Activated B cell treated with CpG ODN at 0.5 μM for 24 hours (primary cell): ENCODE measurements around the gene ZNF79. TPM values are rescaled to one million over a fixed set of nuclear protein-coding genes. Genes with fewer than 3 reads are reported as not detected.
"Not testable (repeated sequence)": the region's sequence is repeated elsewhere in the genome, so short reads cannot be mapped to it uniquely, and the experiment has no call there.

Experiments
- ATAC-seq: fragments of 200-7000 bp; cut with Tn5 transposase; one replicate; pipeline ENCODE4 v1.10.0; 2021; ENCODE audit warnings: low read depth, mild to moderate bottlenecking, moderate library complexity
- CTCF ChIA-PET: fragments of 350-600 bp; sonication (Branson Sonifier 250); formaldehyde crosslinking; loops from one replicate; lab custom pipeline; 2021; ENCODE audit warnings: antibody characterized with exemption; lab: Charles Lee
- POLR2A ChIA-PET: fragments of 350-600 bp; sonication (Branson Sonifier 250); formaldehyde crosslinking; loops from one replicate; lab custom pipeline; 2021; ENCODE audit warnings: antibody characterized with exemption; lab: Charles Lee
- DNase-seq: peaks from one replicate; pipeline ENCODE4 v3.0.0; 2022
- H3K27ac Mint-ChIP-seq: one replicate; pipeline ENCODE4 v1.8.0; 2020; ENCODE audit warnings: mixed read lengths
- H3K27me3 Mint-ChIP-seq: one replicate; pipeline ENCODE4 v1.8.0; 2021; ENCODE audit warnings: mixed read lengths
- H3K36me3 Mint-ChIP-seq: one replicate; pipeline ENCODE4 v1.8.0; 2021; ENCODE audit warnings: low read depth, mixed read lengths
- H3K4me1 Mint-ChIP-seq: one replicate; pipeline ENCODE4 v1.8.0; 2021; ENCODE audit warnings: mixed read lengths
- H3K4me3 Mint-ChIP-seq: one replicate; pipeline ENCODE4 v1.8.0; 2020; ENCODE audit warnings: mild to moderate bottlenecking, mixed read lengths
- H3K9me3 Mint-ChIP-seq: one replicate; pipeline ENCODE4 v1.8.0; 2020; ENCODE audit warnings: mixed read lengths
- CTCF ChIP-seq: fragments of 200-600 bp; IDR thresholded peaks from one replicate; pipeline ENCODE4 v1.8.0; 2022; ENCODE audit warnings: antibody characterized with exemption, mild to moderate bottlenecking
- intact Hi-C: fragments of 100-400 bp; cut with micrococcal nuclease; formaldehyde crosslinking; loops from one replicate; pipeline ENCODE4 v1.15.1; 2024
- total RNA-seq: library from RNA; stranded (reverse); gene quantifications from 2 replicates; pipeline ENCODE4 v1.2.3, GENCODE V29; 2022

Gene ZNF79
- total RNA-seq, 1 donor from 2014 or later: 14.0 TPM

- intact Hi-C loops: no loop called here
- no peaks in the 10 kb centered on the region for H3K27me3 Mint-ChIP-seq
- no peaks in the 10 kb centered on the region for H3K4me1 Mint-ChIP-seq
- CTCF ChIA-PET: no interaction called here
- H3K9me3 Mint-ChIP-seq: no peaks in the 10 kb centered on the region
- no peak for TF ChIP-seq CTCF
- peaks cover 65% of the 10 kb centered on the region for H3K36me3 Mint-ChIP-seq
- no peak overlapping the region for H3K27ac Mint-ChIP-seq
- ATAC-seq (no peak), DNase-seq (no peak)
- POLR2A ChIA-PET: no interaction called here
- no peak overlapping the region for H3K4me3 Mint-ChIP-seq
Measured at GRCh38 chr9:127463911-127464310, 39.7 kb downstream of the ZNF79 start.

GRCh38 chr9:127466407-127466917 lies 42.3 kb downstream of the ZNF79 start:
- H3K36me3 Mint-ChIP-seq: peaks cover 56% of the 10 kb centered on the region
- H3K4me1 Mint-ChIP-seq, ATAC-seq, H3K9me3 Mint-ChIP-seq, POLR2A ChIA-PET, H3K4me3 Mint-ChIP-seq, intact Hi-C loops, H3K27me3 Mint-ChIP-seq, H3K27ac Mint-ChIP-seq, DNase-seq, CTCF ChIA-PET: not testable (repeated sequence)

GRCh38 chr9:127467621-127468020 lies 43.4 kb downstream of the ZNF79 start:
- H3K27ac Mint-ChIP-seq: no peak overlapping the region
- ATAC-seq: no peak
- H3K9me3 Mint-ChIP-seq: no peaks in the 10 kb centered on the region
- H3K27me3 Mint-ChIP-seq: no peaks in the 10 kb centered on the region
- H3K4me1 Mint-ChIP-seq: no peaks in the 10 kb centered on the region
- no peak for TF ChIP-seq CTCF
- ChIA-PET POLR2A (no interaction called here), CTCF (no interaction called here)
- H3K4me3 Mint-ChIP-seq: no peak overlapping the region
- H3K36me3 Mint-ChIP-seq: peaks cover 45% of the 10 kb centered on the region
- intact Hi-C loops: no loop called here
- DNase-seq: no peak

DNA sequence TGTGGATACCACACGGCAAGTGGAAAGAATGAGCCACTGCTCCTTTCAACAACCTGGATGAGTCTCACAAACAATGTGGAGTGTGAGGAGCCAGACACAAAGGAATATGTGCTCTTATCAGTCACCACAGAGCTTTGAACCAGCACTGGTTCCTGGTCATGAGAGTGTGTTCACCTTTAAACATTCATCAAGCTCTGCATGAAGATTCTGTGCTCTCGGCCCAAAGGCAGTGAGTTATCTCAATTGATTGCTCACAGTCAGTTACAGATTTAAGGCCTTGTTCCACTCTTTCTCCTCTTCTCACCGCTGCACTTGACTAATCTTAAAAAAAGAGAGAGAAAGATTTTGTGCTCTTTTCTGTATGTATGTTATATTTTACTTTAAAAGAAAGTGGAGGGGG lies 46.5 kb downstream of the ZNF79 start:
- CTCF ChIA-PET: no interaction called here
- TF ChIP-seq CTCF: no peak
- Mint-ChIP-seq H3K4me3 (no peak overlapping the region), H3K27ac (no peak overlapping the region), H3K4me1 (no peaks in the 10 kb centered on the region), H3K36me3 (peaks cover 47% of the 10 kb centered on the region), H3K9me3 (peaks cover 1% of the 10 kb centered on the region), H3K27me3 (no peaks in the 10 kb centered on the region)
- ATAC-seq (no peak), DNase-seq (no peak)
- intact Hi-C loops: no loop called here
- POLR2A ChIA-PET: interaction anchor here (0.6 kb wide), 1 partner anchor 304 kb away, joined by 3 read pairs; no protein-coding TSS in a partner anchor

GRCh38 chr9:127473501-127473900 lies 49.3 kb downstream of the ZNF79 start:
- DNase-seq (no peak), ATAC-seq (no peak)
- Mint-ChIP-seq H3K9me3 (peaks cover 1% of the 10 kb centered on the region), H3K27me3 (no peaks in the 10 kb centered on the region), H3K4me1 (no peaks in the 10 kb centered on the region), H3K4me3 (no peak overlapping the region), H3K36me3 (peaks cover 47% of the 10 kb centered on the region), H3K27ac (no peak overlapping the region)
- intact Hi-C loops: no loop called here
- ChIA-PET POLR2A (interaction anchor here (0.6 to 1.4 kb wide), 3 partner anchors 22 to 557 kb away, joined by 3 to 6 read pairs (median 3); partner anchors contain the start of genes LRSAM1 and RPL12), CTCF (no interaction called here)
- no peak for TF ChIP-seq CTCF

DNA sequence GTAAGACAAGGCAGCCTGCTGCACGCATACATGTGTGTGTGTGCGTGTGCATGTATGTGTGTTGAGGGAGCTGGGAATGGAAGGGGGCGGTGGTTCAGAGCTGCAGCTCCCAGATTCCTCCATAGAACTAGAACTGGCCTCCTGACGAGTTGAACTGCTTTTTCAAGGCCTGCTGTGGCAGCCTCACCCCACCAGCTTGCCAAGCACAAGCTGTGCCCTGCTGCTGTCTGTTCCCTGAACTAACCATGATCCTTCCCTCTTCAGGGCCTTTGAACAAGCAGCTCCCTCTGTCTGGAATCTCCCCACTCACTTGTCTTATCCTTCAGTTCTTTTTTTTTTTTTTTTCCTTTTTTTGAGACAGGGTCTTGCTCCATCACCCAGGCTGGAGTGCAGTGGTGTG lies 49.8 kb downstream of the ZNF79 start:
- no peak for DNase-seq
- Mint-ChIP-seq H3K4me1 (no peaks in the 10 kb centered on the region), H3K9me3 (peaks cover 1% of the 10 kb centered on the region), H3K27me3 (no peaks in the 10 kb centered on the region), H3K4me3 (no peak overlapping the region), H3K27ac (no peak overlapping the region), H3K36me3 (peaks cover 49% of the 10 kb centered on the region)
- no peak for ATAC-seq
- intact Hi-C loops: no loop called here
- ChIA-PET CTCF (no interaction called here), POLR2A (interaction anchor here (0.6 to 1.4 kb wide), 3 partner anchors 23 to 556 kb away, joined by 3 to 6 read pairs (median 3); partner anchors contain the start of genes LRSAM1 and RPL12)
- no peak for TF ChIP-seq CTCF
